ENCODE measurements around the gene KIRREL1.

DNA sequence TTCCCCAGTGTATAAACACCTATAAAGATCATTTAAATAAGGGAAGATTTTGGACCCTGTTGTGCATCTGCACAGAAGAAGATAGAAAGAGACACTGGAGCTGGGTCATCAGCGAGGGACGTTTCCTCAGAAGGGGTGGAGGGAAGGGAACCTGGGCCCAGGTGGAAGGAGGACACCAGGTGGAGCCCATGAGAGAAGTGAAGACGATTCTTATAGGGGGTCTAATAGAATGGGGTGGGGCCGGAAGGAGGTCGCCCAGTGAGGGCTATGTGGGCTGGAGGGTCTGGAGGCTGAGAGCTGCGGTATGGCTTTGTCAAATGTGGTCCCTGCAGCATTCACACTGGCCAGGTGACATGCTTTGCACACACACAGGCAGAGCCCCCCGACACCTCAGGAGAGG, 13.7 kb downstream of the KIRREL1 start:
- TF ChIP-seq, protein P1, sequence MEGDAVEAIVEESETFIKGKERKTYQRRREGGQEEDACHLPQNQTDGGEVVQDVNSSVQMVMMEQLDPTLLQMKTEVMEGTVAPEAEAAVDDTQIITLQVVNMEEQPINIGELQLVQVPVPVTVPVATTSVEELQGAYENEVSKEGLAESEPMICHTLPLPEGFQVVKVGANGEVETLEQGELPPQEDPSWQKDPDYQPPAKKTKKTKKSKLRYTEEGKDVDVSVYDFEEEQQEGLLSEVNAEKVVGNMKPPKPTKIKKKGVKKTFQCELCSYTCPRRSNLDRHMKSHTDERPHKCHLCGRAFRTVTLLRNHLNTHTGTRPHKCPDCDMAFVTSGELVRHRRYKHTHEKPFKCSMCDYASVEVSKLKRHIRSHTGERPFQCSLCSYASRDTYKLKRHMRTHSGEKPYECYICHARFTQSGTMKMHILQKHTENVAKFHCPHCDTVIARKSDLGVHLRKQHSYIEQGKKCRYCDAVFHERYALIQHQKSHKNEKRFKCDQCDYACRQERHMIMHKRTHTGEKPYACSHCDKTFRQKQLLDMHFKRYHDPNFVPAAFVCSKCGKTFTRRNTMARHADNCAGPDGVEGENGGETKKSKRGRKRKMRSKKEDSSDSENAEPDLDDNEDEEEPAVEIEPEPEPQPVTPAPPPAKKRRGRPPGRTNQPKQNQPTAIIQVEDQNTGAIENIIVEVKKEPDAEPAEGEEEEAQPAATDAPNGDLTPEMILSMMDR (IDR thresholded peaks at IDR 0.05; ENCODE audit: insufficient read depth, low read depth, low read length): no peak
- TF ChIP-seq EZH2 (IDR thresholded peaks at IDR 0.05; ENCODE audit: insufficient read depth, low read length): no peak
